GM10266 (cell line): ENCODE data around the gene ALG1.

Source experiments
- DNase-seq: peaks from one replicate; pipeline ENCODE4 v3.0.0; 2012; ENCODE audit errors: extremely low spot score
- TF ChIP-seq, protein P1 (sequence below): IDR thresholded peaks from 2 replicates; pipeline ENCODE4 v1.5.1; 2012; ENCODE audit warnings: mild to moderate bottlenecking, low read depth; ENCODE audit not compliant: control insufficient read depth, insufficient read depth; ENCODE audit errors: missing control alignments

The ALG1 gene

DNA sequence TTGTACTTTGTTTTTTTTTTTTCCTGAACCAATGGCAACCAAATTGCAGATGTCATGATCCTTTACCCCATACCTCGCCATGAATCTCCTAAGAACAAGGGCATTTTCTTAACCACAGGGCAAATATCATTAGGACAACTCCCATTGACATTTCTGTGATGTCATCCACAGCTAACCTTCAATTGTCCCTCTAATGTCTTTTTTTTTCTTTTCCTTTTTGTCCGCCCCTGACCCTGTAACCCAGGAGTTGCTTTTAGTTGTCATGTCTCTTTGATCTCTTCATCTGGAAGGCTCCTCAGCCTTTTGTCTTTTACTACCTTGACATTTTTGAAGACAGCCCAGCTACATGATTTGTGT lies 37.5 kb upstream of the ALG1 start:
- TF ChIP-seq, protein P1, sequence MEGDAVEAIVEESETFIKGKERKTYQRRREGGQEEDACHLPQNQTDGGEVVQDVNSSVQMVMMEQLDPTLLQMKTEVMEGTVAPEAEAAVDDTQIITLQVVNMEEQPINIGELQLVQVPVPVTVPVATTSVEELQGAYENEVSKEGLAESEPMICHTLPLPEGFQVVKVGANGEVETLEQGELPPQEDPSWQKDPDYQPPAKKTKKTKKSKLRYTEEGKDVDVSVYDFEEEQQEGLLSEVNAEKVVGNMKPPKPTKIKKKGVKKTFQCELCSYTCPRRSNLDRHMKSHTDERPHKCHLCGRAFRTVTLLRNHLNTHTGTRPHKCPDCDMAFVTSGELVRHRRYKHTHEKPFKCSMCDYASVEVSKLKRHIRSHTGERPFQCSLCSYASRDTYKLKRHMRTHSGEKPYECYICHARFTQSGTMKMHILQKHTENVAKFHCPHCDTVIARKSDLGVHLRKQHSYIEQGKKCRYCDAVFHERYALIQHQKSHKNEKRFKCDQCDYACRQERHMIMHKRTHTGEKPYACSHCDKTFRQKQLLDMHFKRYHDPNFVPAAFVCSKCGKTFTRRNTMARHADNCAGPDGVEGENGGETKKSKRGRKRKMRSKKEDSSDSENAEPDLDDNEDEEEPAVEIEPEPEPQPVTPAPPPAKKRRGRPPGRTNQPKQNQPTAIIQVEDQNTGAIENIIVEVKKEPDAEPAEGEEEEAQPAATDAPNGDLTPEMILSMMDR = no peak
- no peak for DNase-seq

- TF ChIP-seq, protein P1 = no peak
- DNase-seq = no peak
These were observed 35.8 kb upstream of the ALG1 start for GRCh38 chr16:5035909-5036227.

GRCh38 chr16:5036228-5037156 lies 35.2 kb upstream of the ALG1 start:
- no peak for DNase-seq

DNA sequence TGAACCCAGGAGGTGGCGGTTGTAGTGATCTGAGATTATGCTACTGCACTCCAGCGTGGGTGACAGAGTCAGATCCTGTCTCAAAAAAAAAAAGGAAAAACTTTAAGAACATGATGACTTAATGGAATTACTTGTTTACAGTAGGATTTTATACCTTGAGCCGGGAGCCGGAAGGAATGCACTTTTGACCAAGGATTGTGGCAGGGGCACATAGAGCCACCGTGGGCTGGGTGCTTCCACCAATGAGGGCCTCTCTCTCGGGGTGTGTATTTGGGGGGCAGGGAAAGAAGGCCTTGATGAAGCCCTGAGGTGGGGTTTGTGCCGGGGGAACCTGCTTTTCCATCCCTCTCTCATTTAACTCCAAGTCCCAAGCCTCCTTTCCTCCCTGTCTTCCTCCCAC lies 31.2 kb upstream of the ALG1 start:
- DNase-seq = no peak
- TF ChIP-seq, protein P1 = no peak

More at GRCh38 chr16:5036228-5037156, 35.2 kb upstream of the ALG1 start:
- TF ChIP-seq, protein P1 = no peak

DNA sequence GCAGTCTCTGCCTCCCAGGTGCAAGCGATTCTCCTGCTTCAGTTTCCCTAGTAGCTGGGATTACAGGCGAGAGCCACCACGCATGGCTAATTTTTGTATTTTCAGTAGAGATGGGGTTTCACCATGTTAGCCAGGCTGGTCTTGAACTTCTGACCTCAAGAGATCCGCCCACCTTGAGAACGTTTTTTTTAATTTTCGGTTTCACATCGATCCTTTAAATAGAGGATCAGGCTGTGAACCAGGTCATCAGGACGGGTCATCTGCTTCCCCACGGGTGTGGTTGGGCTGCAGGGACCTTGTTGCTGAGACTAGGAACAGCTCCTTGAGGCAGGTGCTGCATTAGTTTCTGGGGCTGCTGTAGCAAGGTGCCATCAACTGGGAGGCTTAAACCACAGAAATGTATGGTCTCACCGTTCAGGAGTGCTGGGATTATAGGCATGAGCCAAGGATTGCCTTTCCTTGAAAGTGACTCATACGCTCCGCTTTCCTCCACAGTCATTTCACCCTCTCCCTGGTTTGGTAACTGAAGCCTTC lies 30.0 kb upstream of the ALG1 start:
- peak; percentile 64 for DNase-seq
- TF ChIP-seq, protein P1 = no peak

- DNase-seq = no peak
- TF ChIP-seq, protein P1 = no peak
These were observed 29.0 kb upstream of the ALG1 start for GRCh38 chr16:5042574-5043171.
